NOMO-1 treated with DMSO at 0.1 percent for 48 hours (cell line): ENCODE data around the gene ABCC10.
A peak's percentile ranks its signal among the peaks of the same experiment; 100 is the strongest.
"Not testable (repeated sequence)": the region's sequence is repeated elsewhere in the genome, so short reads cannot be mapped to it uniquely, and the experiment has no call there.

Experiments
- DNase-seq: peaks from one replicate; lab custom pipeline; 2025; ENCODE audit not compliant: unreplicated experiment; lab: John Stamatoyannopoulos, UW

Gene ABCC10

DNA sequence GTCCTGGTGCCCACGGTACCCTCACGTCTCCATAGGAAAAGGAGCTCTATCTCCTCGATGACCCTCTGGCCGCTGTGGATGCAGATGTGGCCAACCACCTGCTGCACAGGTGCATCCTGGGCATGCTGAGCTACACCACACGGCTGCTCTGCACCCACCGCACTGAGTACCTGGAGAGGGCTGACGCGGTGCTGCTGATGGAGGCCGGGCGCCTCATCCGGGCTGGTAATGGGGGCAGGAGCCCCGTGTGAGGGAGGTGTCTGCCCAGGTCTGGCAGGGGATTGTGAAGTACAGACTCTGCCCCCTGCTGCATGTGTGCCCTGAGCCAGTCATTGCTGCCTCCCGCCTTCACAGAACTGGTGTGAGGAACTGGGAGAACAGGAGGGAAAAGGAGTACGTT is 15.6 kb downstream of the ABCC10 start:
- no peak for DNase-seq

- no peak for DNase-seq
These were observed 16.7 kb downstream of the ABCC10 start for GRCh38 chr6:43444036-43444435.

DNA sequence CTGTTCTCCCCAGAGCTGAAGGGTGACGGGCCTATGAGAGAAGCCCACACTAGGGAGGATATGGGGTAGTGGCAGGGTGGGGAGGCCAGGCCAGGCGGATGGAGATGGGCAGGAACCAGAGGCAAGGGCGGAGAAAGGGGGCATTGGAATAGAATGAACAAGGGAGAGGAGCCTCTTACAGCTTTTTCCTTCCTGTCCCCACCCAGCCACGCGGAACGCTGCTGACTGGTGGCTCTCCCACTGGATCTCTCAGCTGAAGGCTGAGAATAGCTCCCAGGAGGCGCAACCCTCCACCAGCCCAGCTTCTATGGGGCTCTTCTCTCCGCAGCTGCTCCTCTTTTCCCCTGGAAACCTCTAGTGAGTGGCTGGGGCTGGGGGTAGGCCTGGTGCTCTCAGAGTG is 17.2 kb downstream of the ABCC10 start:
- DNase-seq, result no peak

- DNase-seq, result no peak
These were observed 18.2 kb downstream of the ABCC10 start for GRCh38 chr6:43445576-43445975.

- no peak for DNase-seq
These were observed 20.3 kb downstream of the ABCC10 start for GRCh38 chr6:43447604-43448003.

GRCh38 chr6:43448916-43449315 is 21.6 kb downstream of the ABCC10 start:
- DNase-seq, result no peak

- no peak for DNase-seq
These were observed 23.4 kb downstream of the ABCC10 start for GRCh38 chr6:43450699-43451131.

DNA sequence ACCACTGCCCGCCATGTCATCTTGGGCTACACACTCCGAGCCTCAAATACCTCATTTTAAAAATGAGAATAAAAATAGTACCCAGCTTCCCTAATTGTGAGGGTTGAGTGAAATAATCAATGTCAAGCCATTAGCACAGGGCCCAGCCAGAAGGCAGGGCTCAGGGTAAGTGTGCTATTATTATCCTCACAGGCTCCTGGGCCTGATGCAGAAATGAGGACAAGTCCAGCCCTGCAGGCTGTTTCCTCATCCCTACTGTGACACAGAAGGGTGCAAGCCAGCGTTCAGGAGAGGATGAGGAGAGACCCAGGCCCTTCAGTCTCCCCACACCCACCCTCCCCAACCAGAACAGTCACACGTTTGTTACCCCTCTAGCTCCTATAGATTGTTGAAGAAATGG is 24.0 kb downstream of the ABCC10 start:
- DNase-seq, result no peak

- DNase-seq, result no peak
These were observed 24.6 kb downstream of the ABCC10 start for GRCh38 chr6:43451939-43452338.

DNA sequence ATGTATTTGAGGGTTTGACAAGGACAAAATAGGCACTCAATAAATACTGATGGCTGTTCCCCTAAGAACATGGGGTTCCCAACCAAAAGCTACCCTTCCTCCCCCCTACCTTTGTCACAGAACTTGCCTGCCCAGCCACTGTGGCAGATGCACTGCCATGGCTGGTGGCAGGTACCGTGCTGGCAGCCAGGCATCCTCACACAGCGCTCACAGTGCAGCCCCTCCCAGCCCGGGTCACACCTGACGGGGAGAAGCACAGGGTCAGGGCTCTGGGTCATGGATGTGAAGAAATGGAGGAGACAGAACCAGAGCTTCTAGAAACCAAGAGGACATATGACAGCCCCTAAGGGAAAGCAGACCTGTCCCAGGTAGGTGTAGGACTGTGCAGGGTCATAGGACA is 25.6 kb downstream of the ABCC10 start:
- no peak for DNase-seq

- DNase-seq, result no peak
These were observed 26.5 kb downstream of the ABCC10 start for GRCh38 chr6:43453831-43454230.

DNA sequence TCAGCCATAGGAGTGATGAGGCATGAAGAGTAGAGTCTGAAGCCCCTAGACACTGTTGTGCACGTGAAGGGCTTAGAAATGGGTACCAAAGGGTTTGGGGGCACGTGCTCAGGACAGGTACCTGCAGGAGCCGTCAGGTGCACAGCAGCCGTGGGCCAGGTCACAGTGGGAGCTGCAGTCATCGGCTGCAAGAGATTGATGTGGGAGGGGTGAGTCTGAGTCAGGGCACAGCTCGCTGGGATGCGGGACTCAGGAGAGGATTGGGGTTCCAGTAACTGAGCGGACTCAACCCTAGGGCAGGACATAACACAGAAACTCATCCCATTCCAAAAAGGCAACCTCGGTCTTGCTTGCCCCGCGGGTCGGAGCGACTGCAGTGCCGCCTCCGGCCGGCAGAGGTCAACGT is 27.0 kb downstream of the ABCC10 start:
- no peak for DNase-seq

- peak; percentile 42 for DNase-seq
These were observed 27.6 kb downstream of the ABCC10 start for GRCh38 chr6:43454696-43455530.

DNA sequence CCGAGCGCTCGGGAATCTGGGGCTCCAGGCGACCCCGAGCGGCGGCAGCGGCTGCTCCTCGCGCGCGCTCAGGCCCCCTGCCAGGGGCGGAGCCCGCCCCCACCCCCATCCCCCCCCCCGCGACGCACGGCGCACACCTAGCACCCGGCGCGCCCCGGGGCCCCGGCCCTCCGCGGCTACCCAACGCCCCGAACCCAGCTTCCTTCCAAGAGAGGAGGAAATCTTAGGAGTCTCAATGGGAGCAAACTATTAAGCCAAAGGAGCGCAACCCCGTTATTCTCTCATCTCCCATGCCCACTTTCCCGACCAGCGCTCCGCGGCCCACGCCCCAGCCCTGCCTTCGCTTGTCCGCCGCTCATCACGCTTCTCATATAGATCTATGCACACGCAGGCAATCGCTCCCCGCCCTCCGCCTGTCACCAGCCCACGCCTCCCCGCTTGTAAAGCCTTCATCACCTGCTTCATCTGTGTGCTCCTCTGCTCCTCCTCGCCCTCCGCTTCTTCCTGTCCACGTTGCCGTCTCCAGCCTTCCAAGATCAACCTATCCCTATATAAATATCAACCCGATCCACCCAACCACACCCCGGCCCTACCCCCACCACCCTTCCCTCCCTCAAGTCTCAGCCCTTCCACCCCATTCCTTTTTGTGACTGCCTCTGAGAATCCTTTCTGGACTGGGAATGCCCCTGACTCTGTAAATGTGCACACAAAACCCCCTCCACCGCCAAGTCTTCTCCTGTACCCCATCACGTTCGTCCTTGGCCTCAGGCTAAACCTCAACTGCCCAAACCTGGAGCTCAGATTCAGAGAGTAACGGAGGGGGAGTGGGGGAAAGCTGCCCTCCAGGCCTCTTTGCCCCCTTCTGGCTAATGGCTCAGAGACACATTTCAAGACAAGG is 28.4 kb downstream of the ABCC10 start, which contains the start of gene DLK2:
TSS of gene DLK2 (minus strand) at position 18 of the 898 bp plus-strand sequence. CDS start 723 bp downstream, outside the sequence.
- peak; percentile 22 for DNase-seq

DNA sequence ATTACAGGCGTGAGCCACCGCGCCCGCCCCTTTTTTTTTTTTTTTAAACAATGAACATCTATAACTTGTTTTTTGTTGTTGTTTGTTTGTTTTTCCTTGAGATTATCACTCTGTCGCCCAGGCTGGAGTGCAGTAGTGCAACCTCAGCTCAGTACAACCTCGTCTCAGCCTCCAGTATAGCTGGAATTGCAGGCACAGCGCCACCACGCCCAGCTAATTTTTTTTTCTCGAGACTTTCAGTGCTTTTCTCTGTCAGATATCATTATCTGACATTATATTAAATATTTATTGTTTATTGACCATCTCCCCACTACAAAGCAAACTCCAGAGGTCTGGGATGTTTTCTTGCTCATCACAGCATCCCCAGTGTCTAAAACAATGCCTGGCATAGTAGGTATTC is 30.3 kb downstream of the ABCC10 start:
- no peak for DNase-seq

DNA sequence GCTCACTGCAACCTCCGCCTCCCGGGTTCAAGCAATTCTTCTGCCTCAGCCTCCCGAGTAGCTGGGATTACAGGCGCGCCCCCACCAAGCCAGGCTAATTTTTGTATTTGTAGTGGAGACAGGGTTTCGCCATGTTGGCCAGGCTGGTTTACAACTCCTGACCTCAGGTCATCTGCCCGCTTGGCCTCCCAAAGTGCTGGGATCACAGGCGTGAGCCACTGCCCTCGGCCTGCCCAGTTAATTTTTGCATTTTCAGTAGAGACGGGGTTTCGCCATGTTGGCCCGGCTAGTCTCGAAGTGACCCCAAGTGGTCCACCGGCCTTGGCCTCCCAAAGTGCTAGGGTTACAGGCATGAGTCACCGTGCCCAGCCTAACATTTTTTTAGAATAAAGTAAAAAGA is 30.8 kb downstream of the ABCC10 start:
- DNase-seq, result not testable (repeated sequence)

- DNase-seq, result no peak
These were observed 32.2 kb downstream of the ABCC10 start for GRCh38 chr6:43459535-43459934.

- DNase-seq, result no peak
These were observed 32.7 kb downstream of the ABCC10 start for GRCh38 chr6:43460032-43460431.

DNA sequence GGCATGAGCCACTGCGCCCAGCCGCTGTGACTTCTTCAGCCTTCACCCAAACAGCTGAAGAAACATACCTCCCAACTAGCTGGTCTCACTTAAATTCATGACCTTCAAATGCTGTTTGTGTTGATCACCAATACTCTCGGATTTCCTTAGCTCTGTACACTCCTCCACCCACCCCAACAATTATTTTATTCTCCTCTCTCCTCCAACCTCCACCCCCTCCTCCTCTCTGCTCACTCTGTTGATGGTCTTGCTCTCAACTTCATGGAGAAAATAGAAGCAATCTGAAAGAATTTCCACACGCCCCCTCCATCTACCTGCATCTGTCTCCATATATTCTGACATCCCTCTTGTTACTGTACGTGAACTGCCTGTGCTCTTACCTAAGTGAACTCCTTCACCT is 34.6 kb downstream of the ABCC10 start:
- no peak for DNase-seq

DNA sequence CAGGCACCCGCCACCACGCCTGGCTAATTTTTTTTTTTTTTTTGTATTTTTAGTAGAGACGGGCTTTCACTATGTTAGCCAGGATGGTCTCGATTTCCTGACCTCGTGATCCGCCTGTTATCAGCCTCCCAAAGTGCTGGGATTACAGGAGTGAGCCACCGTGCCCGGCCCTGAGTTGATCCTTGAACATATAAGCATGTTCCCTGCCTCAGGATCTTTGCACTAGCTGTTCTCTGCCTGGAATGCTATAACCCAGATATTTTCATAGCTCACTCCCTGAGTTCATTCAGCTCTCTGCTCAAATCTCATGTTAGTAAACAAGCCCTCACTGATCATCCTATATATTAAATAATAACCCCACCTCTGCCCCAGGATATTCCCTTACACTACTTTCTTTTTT is 37.0 kb downstream of the ABCC10 start:
- DNase-seq, result no peak

- DNase-seq, result no peak
These were observed 38.6 kb downstream of the ABCC10 start for GRCh38 chr6:43465948-43466347.

DNA sequence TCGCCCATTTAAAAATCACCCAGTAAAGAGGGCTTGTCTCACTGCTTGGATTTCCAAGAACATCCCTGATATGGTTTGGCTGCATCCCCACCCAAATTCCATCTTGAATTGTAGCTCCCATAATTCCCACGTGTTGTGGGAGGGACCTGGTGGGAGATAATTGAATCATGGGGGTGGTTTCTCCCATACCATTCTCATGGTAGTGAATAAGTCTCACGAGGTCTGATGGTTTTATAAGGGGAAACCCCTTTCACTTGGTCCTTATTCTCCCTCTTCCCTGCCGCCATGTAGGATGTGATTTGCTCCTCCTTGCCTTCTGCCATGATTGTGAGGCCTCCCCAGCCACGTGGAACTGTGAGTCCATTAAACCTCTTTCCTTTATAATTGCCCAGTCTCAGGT is 39.9 kb downstream of the ABCC10 start:
- DNase-seq, result not testable (repeated sequence)
